NCI-H69 (cell line): ENCODE measurements around the gene PDE4B.

Experiments
- DNase-seq: peaks from one replicate; lab custom pipeline; 2025; lab: John Stamatoyannopoulos, UW

PDE4B gene

DNA sequence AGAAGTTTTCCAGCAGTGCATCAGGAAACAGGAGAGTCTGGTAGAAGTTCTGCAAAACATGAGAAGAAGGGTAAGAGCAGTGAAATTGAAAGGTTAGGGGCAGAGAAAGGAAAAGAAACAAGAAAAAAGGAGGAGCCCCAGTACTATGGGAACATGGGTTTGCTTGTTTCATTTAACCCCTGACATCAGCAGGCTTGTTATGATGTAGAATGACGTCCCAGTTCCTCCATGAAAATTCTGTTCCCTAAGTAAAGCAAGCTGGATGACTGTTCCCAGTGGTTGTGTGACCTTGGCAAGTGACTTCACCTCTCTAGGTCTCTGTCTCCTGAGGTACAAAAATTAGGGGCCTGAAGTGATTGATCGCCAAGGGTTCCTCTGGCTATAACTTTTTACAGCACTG lies 472.6 kb downstream of the PDE4B start:
- DNase-seq = no peak

DNA sequence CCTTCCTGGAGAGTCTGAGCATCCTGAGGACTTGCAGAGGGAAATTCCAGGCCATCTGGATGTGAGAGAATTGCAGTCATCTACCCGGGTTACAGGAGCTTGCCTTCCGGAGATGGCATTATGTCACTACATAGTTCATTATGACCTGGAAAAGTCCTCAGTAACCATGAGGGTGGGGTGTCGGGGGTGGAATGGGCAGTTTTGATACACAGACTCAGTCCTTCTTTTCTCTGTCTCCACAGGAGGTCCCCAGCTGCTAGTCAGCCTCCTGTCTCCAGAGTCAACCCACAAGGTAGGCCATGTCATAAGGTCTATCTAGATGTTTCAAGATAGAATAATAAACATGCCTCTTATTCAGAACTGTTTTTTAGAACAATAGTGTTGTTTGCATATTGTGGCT lies 473.1 kb downstream of the PDE4B start:
- DNase-seq = no peak

DNA sequence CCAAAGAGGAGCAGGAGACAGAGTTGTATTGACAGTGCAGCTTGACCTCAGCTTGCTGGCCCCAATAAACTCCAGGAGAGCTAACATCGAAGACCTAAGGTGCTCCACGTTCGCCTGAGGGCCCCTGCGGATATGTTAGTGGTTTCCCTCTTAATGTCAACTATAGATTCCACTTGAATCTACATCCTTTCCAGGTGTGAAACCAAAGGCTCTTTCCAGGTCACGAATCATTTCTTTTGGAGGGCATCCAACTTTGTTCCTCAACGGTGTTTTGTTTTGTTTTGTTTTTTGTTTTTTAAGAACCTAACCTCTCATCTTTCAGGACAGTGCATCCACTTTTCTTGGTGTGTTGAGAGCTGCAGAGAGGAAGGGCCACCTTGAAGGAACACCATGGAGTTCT lies 473.7 kb downstream of the PDE4B start:
- DNase-seq = no peak

DNA sequence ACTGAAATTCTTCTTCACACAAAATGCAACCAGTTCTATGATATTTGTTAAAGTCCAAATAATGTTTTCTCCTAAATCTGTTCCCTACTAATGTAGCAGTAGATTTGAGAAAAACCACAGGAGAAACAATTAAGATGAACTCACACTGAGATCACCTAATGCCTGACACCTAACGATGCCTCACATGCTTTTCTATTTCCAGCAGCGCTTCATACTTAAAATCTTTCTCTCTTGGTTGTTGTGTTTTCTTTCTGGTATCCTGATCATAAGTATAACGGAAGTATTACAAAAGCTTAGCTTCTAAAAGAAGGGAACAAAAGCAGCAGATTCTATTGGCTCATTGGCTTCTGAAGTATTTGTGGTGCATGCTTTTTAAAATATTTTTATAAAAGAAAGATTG lies 474.1 kb downstream of the PDE4B start:
- no peak for DNase-seq

DNA sequence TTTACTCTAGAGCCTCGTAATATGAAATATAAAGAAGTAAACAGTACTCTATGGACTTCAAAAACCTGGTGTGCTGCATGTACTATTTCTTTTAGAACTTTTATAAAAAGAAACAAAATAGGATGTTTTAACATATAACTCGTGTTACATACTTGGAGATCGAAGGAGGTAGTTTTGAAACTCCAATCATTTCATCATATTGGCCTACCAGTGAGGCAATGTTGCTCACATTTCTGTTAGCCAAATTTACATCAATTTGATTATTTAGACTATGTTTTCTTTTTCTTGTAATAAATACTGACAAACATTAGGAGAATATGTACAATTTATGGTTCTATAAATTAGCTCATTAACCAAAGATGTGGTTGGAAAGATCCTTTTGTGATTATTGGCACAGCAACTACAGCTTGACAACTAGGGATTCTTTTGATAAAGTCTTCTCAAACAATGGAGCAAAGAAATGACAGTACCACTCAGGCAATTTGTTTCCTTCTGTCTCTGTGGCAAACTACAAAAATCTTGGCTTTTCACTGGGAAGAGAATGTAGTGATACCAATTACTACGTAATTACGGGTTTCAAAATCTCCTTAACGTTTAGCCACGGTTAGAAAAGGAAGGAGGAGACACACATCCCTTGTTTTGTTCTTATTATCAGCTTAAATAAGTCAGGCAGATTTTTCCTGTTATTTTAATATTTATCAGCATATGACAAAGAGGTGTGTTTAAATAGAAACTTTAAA lies 474.7 kb downstream of the PDE4B start:
- DNase-seq = no peak

DNA sequence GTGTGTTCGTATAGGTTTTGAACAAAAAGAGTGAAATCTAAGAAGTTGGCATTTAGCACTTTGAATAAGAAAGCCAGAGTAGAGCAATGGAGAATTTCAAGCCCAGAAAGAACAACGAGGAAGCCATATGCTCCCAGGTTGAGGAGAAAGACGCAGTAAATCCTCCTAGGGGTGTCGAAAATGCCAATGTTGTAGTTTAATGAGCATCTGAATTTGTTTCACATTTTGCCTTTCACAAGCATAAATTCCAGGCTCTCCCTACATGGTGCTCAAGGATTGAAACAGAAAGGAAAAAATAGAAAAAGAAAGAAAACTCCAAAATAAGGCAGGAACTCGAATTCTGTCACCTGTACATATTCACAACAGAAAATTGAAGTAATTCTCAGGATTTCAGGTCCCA lies 476.5 kb downstream of the PDE4B start:
- no peak for DNase-seq

DNA sequence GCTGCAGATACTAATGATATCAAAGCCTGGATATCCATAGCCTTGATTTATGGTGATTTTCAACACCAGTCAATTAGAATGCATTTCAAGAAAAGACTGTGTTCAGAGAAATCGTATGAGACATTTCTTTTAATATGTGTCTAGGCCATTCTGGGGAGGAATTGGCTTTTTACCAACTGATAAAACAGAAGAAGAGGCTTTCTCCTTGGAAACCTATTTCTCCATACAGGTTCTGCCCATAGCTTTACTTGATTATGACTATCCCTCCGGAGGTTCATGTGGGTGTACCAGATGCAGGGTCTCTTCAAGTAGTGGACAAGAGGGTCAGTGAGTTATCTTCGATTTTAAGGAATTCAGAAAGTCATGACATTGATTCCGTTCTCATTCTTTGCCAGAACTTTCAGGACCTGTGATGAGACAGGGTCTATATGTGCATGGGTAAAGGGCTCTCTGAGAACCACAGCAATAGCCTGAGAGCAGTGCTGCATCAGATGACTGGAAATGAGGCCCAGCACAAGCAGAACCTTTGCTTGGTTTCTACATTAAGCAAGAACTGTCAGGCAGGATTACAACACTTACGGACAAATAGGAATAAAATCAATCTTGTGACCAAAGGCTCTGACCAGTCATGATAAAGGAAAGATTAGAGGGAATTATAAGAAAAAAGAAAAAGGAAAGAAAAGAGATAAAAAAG lies 477.6 kb downstream of the PDE4B start:
- no peak for DNase-seq

DNA sequence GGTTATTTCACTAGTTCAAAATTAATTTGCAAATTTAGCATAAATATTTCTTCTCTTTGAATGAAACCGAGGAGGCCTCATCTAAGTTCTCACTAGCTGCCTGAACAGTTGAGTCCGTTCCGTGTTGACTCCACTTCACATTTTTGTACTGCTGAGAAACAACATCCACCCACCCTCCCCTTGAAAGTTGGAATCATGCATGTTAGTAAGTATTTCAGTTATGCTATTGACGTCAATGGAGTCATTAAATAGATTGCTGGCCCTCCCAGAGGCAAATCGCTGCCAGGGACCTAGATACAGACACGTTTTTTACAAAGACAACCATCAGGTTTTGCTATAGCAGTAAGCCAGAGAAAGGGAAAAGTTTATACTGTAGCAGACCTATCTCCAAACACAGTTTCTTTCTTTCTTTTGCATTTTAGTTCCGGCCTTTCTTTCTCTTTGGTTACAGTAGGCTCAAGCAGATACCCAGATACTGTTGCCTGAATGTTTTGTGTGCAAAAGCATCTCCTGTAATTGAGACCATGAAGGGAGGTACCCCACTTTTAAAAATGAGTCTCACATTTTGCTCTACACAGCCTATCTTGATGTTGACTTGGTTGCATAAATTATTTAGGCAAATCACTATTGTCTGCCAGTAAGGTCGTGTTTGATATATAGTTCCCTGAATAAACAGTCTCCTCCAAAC lies 478.7 kb downstream of the PDE4B start:
- DNase-seq = peak; percentile 10

DNA sequence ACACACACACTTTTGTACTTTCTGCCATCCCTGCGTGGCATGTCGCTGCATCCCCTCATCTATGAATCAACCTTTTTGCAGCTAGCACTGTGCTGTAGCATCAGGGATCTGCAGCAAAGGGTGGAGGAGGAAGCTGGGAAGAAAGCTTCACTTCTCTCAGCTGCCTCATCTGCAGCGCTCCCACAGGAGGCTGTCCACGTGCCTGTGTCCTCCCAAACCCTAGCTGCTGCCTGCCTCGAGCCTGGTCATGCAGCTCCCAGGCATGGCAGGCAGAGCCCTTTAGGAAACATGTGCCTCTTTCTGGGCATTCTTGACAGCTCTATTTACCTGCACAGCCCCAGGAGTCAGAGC lies 479.2 kb downstream of the PDE4B start:
- DNase-seq = no peak

DNA sequence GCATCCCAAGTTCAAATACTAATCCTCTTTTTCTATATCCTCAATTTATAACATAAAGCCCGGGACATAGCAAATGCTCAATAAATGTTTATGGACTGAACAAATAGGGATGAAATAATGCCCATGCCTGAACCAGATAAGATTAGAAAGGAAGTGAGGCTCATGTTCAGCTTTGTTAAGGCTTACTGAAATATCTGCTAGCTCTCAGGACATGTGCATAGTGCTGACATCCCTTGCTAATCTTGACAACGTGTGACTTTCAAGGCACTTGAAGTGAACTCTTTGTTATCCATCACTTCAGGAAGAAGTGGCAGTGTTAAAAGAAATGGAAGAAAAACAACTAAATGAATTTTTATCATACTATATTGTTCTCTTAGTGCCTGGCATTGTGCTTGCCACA lies 481.0 kb downstream of the PDE4B start:
- no peak for DNase-seq

DNA sequence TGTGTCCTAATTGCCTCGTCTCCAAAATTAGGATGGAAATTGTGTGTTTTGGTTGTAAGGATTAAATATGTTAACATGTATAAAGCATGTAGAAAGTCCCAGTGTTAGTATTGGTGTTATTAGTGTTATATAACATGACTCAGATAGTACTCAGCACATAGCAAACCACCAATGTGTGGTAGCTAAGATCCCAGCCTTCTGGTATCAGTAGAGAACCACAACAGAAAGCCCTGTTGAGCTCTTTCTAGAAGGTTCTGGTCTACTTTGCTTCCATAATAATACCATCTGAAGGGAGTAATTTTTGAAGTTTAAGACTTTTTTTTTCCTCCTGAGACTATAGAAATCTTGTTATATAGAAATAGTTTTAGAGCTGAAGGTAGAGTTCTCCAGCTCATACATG lies 481.9 kb downstream of the PDE4B start:
- DNase-seq = no peak

DNA sequence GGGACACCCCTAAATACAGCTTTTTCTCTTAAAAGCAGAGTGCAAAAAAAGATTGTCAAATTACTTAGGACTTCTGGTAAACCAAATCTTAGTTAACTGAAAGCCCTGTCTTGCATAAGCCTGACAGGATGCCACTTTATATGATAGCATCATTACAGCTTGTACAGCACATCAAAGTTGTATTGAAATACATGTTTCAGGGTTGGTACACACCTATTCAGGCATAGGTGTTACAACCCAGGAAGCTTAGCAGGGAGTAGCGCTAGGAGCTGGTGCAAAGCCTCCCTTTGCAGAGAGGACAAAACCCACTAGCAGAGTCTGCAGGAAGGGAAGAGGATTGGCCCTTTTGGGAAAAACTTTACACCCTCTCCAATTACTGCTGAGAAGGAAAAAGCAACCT lies 482.4 kb downstream of the PDE4B start:
- DNase-seq = no peak

DNA sequence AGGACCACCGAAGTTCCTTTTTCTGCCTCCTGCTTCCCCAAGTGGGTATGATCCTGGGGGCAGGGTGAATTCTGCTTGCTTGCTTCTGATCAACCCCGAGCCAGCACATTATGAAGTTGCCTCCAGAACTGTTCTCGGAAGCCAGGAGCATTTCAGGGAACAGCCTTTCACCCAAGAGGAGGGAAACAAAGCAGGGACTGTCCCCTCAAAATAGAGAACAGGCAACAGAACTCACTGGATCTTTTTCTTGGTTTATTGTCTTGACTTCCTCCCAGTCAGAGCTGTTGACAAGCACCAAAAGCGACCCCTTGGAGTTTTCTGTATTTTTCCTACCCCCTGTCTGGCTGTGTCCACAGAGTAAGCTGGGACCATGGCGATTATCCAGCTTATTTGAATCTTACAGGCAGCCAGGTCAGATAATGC lies 482.9 kb downstream of the PDE4B start:
- DNase-seq = no peak

DNA sequence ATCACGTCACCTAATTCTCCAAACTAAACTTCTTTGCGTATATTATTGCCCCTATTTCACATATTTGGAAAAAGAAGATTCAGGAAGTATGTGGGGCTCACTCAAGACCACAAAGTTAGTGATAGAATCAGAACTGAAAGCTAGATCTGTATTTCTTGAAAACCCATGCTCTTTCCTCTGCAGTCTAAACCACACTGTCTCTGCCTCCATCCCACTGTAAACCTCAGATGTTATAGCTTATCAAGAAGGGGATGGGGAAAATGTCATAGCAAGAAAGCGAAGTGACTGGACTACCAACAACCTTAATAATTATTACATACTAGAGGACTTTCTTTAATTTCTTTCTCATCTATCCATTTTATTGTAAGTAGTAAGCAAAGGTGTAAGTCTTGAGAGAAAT lies 483.5 kb downstream of the PDE4B start:
- DNase-seq = no peak

DNA sequence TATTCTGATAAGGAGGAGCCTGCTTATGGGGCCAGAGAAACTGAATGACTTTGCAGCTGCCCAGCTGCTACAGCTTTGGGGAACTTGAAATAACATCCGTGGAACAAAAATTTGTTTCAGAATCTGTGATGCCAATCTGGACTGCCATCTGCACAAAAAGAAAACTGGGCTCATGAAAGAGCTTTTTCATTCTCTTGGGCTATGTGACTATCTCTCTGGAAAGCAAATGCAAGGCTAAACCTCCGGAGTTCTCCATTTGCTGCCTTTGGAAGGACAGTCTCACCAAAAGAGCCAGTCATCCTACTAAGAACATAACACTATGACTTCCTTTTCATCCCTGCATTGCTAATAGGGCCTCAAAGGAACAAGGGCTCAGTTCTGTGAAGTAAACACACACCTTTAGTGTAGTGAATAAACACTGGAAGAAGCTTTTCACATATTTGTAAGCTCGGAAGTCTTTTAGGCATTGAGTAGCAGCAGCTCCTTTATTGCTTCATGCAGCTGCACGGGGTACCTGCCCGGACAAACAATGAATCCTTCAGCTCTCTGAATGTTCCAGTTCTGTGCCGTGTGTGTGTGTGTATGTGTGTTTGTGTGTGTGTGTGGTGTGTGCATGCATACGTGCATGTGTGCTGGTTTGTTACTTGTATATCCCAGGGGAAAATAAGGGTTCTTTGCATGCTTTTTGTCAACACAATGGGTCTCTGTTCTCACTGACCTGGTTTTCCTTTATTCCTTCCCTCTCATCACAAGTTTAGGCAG lies 485.7 kb downstream of the PDE4B start:
- DNase-seq = no peak

DNA sequence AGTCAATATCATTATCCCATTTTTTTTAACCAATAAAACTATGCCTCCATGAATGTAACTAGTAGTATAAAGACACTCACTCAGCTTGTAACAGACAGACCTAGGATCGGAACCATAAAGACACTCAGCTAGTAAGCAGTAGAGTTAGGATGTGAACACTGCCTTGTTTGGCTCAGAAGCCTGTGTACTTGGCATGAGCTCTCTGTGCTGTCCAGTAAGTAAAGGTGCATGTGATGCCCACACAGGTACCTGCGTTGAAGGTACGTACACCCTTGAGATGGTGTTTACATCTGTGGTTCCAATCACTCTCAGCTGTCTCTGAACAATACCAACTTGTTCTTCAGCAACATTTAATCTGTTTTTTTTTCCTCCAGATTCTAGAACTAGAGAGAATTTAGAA lies 489.1 kb downstream of the PDE4B start:
- DNase-seq = no peak

DNA sequence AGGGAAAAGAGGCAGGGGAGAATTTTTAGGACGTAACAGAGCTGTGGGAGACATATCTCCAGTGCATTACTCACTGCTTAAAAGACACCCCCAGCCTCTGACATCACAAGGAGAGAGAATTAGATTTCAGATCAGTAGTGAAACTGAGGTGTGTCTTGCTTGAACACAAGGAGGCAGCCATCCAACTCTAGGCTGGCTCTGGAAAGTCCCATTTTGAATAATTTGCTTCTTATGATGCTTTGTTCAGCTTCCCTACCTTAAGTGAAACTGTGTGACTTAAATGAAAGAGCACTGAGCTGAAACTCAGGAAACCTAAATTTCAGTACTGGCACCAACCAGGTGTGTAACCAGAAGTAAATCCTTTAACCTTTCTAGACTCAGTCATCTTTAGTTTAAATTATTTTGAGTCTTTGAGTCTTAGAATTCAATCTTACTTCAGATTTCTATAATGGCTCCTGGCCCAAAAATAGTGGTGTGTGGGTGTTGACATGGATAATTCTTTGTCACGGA lies 489.7 kb downstream of the PDE4B start:
- DNase-seq = no peak

DNA sequence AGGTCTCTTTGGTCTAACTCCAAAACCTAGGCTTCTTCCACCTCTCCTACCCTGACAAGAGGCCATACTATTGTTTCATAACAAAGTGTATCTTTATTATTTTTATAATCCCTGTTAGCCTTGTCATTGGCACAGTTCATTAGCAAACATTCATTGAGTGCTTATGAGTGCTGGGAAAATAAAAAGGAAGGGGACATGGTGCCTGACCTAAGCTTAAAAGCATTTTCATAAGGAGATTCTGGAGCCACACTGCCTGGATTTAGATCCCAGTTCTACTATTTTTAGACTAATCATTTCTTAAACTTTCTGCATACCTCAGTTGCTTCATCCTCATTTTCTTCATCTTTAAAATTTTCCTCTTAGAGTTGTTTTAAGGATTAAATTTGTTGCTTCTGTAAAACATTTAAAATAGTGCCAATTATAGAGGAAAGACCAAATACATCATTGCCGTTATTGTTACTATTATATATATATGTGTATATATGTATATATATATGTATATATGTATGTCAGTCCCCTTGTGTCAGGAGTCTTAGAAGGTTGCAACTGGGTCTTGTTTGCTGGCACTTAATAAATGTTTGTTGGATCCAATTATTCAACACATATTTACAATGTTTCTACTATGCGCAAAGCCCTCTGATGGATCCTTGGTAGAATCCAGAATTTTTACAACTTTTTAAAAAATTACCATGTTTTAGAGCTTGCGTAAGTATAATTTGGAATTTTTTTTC lies 490.4 kb downstream of the PDE4B start:
- no peak for DNase-seq

DNA sequence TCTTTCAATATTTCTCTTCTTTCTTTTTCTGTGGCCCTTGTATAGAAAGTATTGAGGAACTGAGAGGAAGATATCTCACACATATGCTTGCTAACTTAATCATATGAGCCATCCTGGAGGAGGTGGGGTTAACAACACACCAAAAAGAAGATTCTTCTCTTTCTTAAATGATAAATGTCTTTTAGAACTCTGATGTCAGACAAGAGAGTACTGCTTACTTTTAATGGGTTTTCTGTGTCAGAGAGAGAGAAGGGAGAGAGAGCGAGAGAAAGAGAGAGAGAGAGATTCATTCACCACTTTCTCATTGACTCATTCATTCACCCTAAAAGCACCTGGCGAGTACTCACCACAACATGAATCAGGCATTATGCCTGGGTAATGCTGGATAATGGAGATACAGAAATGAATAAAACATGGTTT lies 490.9 kb downstream of the PDE4B start:
- no peak for DNase-seq

DNA sequence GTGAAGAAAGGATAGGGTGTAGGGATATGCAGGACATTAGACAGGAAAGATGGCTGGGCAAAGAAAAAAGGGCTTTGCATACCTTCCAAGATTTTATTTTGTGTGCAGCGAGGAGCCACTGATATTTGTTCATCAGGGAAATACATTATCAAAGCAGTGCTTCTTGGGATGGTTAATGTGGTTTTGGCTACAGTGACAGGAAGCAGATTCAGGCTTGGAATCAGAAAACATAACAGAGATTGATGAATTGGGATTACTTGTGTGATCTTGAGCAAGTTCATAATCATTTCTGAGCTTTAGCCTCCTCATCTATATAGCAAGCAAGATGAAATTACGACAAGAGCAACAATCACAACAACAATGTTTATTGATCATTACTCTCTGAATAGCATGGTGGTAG lies 492.1 kb downstream of the PDE4B start:
- no peak for DNase-seq

DNA sequence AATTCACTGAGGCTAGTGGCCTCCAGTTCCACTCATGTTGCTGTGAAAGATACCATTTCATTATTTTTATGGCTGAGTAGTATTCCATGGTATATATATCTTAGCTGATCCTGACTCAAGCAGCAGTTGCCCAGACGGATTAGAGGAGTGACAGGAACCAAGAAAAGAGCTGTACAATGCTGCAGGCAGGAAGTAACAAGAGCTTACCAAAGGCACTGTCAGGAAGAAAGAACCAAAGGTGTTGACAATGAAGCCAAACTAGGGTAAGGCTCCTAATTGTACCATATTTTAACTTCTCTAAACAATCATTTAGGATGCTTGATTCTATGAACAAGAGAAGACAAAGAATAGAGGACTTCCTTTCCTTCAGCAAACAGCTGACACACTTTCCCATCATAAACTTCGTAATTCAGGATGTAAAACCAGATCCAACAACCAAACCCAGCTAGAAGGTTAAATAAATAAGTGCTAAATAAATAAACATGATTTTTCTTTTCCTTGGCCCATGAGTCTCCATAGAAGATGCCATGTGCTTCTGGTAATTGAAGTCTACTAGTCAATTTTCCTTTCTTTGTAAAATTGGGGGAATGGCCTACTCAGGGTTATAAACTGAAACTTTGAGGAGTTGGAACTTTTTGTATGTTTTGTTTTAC lies 493.0 kb downstream of the PDE4B start:
- no peak for DNase-seq
